ENCODE measurements around the gene PKN1.

The PKN1 gene

GRCh38 chr19:14406645-14407401 lies 26.3 kb upstream of the PKN1 start:
- no peak for DNase-seq (ENCODE audit: low read depth, low spot score)

- DNase-seq (ENCODE audit: low read depth, low spot score): no peak
Observed at GRCh38 chr19:14407605-14408484, 25.3 kb upstream of the PKN1 start.

- DNase-seq (ENCODE audit: low read depth, low spot score): no peak
Observed at GRCh38 chr19:14408491-14409145, 24.5 kb upstream of the PKN1 start.

- DNase-seq (ENCODE audit: low read depth, low spot score): no peak
Observed at GRCh38 chr19:14409146-14410023, 23.7 kb upstream of the PKN1 start.

- DNase-seq (ENCODE audit: low read depth, low spot score): no peak
Observed at GRCh38 chr19:14410091-14411051, 22.7 kb upstream of the PKN1 start.

- DNase-seq (ENCODE audit: low read depth, low spot score): peak; percentile 92
Observed at GRCh38 chr19:14411161-14411937, 21.8 kb upstream of the PKN1 start.

GRCh38 chr19:14411938-14412245 lies 21.2 kb upstream of the PKN1 start:
- DNase-seq (ENCODE audit: low read depth, low spot score): no peak

- DNase-seq (ENCODE audit: low read depth, low spot score): no peak
Observed at GRCh38 chr19:14412324-14412995, 20.6 kb upstream of the PKN1 start.

- no peak for DNase-seq (ENCODE audit: low read depth, low spot score)
Observed at GRCh38 chr19:14412996-14413692, 20.0 kb upstream of the PKN1 start.

- DNase-seq (ENCODE audit: low read depth, low spot score): peak; percentile 90
Observed at GRCh38 chr19:14413693-14414181, 19.4 kb upstream of the PKN1 start.

- DNase-seq (ENCODE audit: low read depth, low spot score): no peak
Observed at GRCh38 chr19:14414926-14415690, 18.0 kb upstream of the PKN1 start.

GRCh38 chr19:14416817-14417231 lies 16.3 kb upstream of the PKN1 start:
- DNase-seq (ENCODE audit: low read depth, low spot score): no peak

GRCh38 chr19:14418856-14419105 lies 14.3 kb upstream of the PKN1 start:
- DNase-seq (ENCODE audit: low read depth, low spot score): peak; percentile 90

GRCh38 chr19:14419106-14419813 lies 13.8 kb upstream of the PKN1 start, which contains the start of gene DDX39A:
DDX39A (minus strand) TSS chr19:14419341; CDS start chr19:14413220, 6,121 bp downstream.
- DNase-seq (ENCODE audit: low read depth, low spot score): peak; percentile 99

GRCh38 chr19:14425696-14426138 lies 7.4 kb upstream of the PKN1 start:
- DNase-seq (ENCODE audit: low read depth, low spot score): peak; percentile 47

- no peak for DNase-seq (ENCODE audit: low read depth, low spot score)
Observed at GRCh38 chr19:14427461-14427860, 5.6 kb upstream of the PKN1 start.

- no peak for DNase-seq (ENCODE audit: low read depth, low spot score)
Observed at GRCh38 chr19:14428882-14429416, 4.2 kb upstream of the PKN1 start.

Measured in astrocyte of the hippocampus (primary cell).